ENCODE results near the gene PGA4. TPM values are rescaled to one million over a fixed set of nuclear protein-coding genes. Genes with fewer than 3 reads are reported as not detected.
"Not testable (repeated sequence)": the region's sequence is repeated elsewhere in the genome, so short reads cannot be mapped to it uniquely, and the experiment has no call there.

The PGA4 gene
- total RNA-seq, 4 donors from 2014 or later, result 0.65 to 1.5 TPM; not detected in 2

- intact Hi-C loops (cut with DNase I; ENCODE audit: low total_unique reads), result no loop called here
- no peak overlapping the region for H3K4me3 ChIP-seq (ENCODE audit: low read depth, poor library complexity, severe bottlenecking)
- 72 to 79% methylated on average over 6 of the region's 6 CpGs for WGBS, 2 donors
- DNase-seq (ENCODE audit: low spot score in 2 of 2), result no peak
- TF ChIP-seq CTCF (IDR thresholded peaks at IDR 0.05) (no peak), POLR2A (IDR thresholded peaks at IDR 0.05) (no peak)
Observed at GRCh38 chr11:61176446-61176845, 45.7 kb upstream of the PGA4 start.

- DNase-seq (ENCODE audit: low spot score in 2 of 2); H3K4me3 ChIP-seq (ENCODE audit: low read depth, poor library complexity, severe bottlenecking): not testable (repeated sequence)
- WGBS, 2 donors, result 97 to 99% methylated on average over 6 of the region's 6 CpGs
- intact Hi-C loops (cut with DNase I; ENCODE audit: low total_unique reads), result loop anchor here (5.0 to 10.0 kb wide), 2 partner anchors 48 to 355 kb away; no protein-coding TSS in a partner anchor
Observed at GRCh38 chr11:61180205-61180604, 41.9 kb upstream of the PGA4 start.

- no peak for TF ChIP-seq CTCF (IDR thresholded peaks at IDR 0.05)
- no peak for TF ChIP-seq POLR2A (IDR thresholded peaks at IDR 0.05)
- no peak for DNase-seq (ENCODE audit: low spot score in 2 of 2)
- WGBS, 2 donors, result 95 to 98% methylated on average over 4 of the region's 4 CpGs
- H3K4me3 ChIP-seq (ENCODE audit: low read depth, poor library complexity, severe bottlenecking), result no peak overlapping the region
- intact Hi-C loops (cut with DNase I; ENCODE audit: low total_unique reads), result loop anchor here (5.0 to 10.0 kb wide), 2 partner anchors 49 to 357 kb away; no protein-coding TSS in a partner anchor
Observed at GRCh38 chr11:61181489-61181888, 40.7 kb upstream of the PGA4 start.

- intact Hi-C loops (cut with DNase I; ENCODE audit: low total_unique reads), result loop anchor here (5.0 to 10.0 kb wide), 2 partner anchors 51 to 359 kb away; no protein-coding TSS in a partner anchor
- TF ChIP-seq POLR2A (IDR thresholded peaks at IDR 0.05) (no peak), CTCF (IDR thresholded peaks at IDR 0.05) (no peak)
- WGBS, 2 donors, result 82 to 86% methylated on average over 4 of the region's 4 CpGs
- DNase-seq (ENCODE audit: low spot score in 2 of 2), result no peak
- H3K4me3 ChIP-seq (ENCODE audit: low read depth, poor library complexity, severe bottlenecking), result no peak overlapping the region
Observed at GRCh38 chr11:61183645-61184044, 38.5 kb upstream of the PGA4 start.

GRCh38 chr11:61186504-61186903 lies 35.6 kb upstream of the PGA4 start:
- WGBS, 2 donors, result 90 to 94% methylated on average over 8 of the region's 8 CpGs
- TF ChIP-seq POLR2A (IDR thresholded peaks at IDR 0.05), result no peak
- TF ChIP-seq CTCF (IDR thresholded peaks at IDR 0.05), result no peak
- H3K4me3 ChIP-seq (ENCODE audit: low read depth, poor library complexity, severe bottlenecking), result no peak overlapping the region
- intact Hi-C loops (cut with DNase I; ENCODE audit: low total_unique reads), result loop anchor here (10.0 kb wide), 1 partner anchor 362 kb away; no protein-coding TSS in a partner anchor
- no peak for DNase-seq (ENCODE audit: low spot score in 2 of 2)

- no peak for TF ChIP-seq POLR2A (IDR thresholded peaks at IDR 0.05)
- TF ChIP-seq CTCF (IDR thresholded peaks at IDR 0.05), result peak in 2 of 3 donors; percentile 67 to 80
- intact Hi-C loops (cut with DNase I; ENCODE audit: low total_unique reads), result loop anchor here (10.0 kb wide), 1 partner anchor 363 kb away; no protein-coding TSS in a partner anchor
- 42% methylated on average over 11 of the region's 11 CpGs for WGBS, 2 donors
- no peak overlapping the region for H3K4me3 ChIP-seq (ENCODE audit: low read depth, poor library complexity, severe bottlenecking)
- peak; percentile 60 to 91 for DNase-seq (ENCODE audit: low spot score in 2 of 2)
Observed at GRCh38 chr11:61187505-61188130, 34.5 kb upstream of the PGA4 start.

Data from lower leg skin (tissue), 4 donors.